HepG2 (cell line): ENCODE results near the gene AMZ2. TPM values are rescaled to one million over a fixed set of nuclear protein-coding genes. Genes with fewer than 3 reads are reported as not detected.
A peak's percentile ranks its signal among the peaks of the same experiment; 100 is the strongest.

Experiments used
- E2F2 ChIP-seq: sonication (generic); formaldehyde crosslinking; IDR thresholded peaks from 2 replicates; pipeline ENCODE4 v1.4.0; 2020; ENCODE audit warnings: missing genetic modification reagents, borderline replicate concordance
- MTA1 ChIP-seq: sonication (generic); formaldehyde crosslinking; IDR thresholded peaks from 2 replicates; pipeline ENCODE4 v1.4.0; 2020; ENCODE audit warnings: missing genetic modification reagents, mild to moderate bottlenecking, borderline replicate concordance
- NRL ChIP-seq: sonication (generic); formaldehyde crosslinking; IDR thresholded peaks from 2 replicates; pipeline ENCODE4 v1.5.0; 2020; ENCODE audit warnings: missing genetic modification reagents, mild to moderate bottlenecking, moderate library complexity, borderline replicate concordance
- PHF21A ChIP-seq: sonication (generic); formaldehyde crosslinking; IDR thresholded peaks from 2 replicates; pipeline ENCODE4 v1.5.0; 2020; ENCODE audit warnings: mild to moderate bottlenecking, missing genetic modification reagents
- PRDM15 ChIP-seq: sonication (generic); formaldehyde crosslinking; IDR thresholded peaks from 2 replicates; pipeline ENCODE4 v1.4.0; 2020; ENCODE audit warnings: missing genetic modification reagents
- ZBTB39 ChIP-seq: sonication (generic); formaldehyde crosslinking; IDR thresholded peaks from 2 replicates; pipeline ENCODE4 v1.5.0; 2020; ENCODE audit warnings: missing genetic modification reagents
- ZNF18 ChIP-seq: sonication (generic); formaldehyde crosslinking; IDR thresholded peaks from 2 replicates; pipeline ENCODE4 v1.8.0; 2022; ENCODE audit warnings: mild to moderate bottlenecking, missing genetic modification reagents; ENCODE audit not compliant: insufficient replicate concordance
- ZNF232 ChIP-seq: sonication (generic); formaldehyde crosslinking; IDR thresholded peaks from 2 replicates; pipeline ENCODE4 v1.4.0; 2020; ENCODE audit warnings: missing genetic modification reagents, borderline replicate concordance
- ZNF292 ChIP-seq: sonication (generic); formaldehyde crosslinking; IDR thresholded peaks from 2 replicates; pipeline ENCODE4 v1.8.1; 2022; ENCODE audit warnings: mild to moderate bottlenecking, low read depth, missing genetic modification reagents, borderline replicate concordance
- ZNF34 ChIP-seq: sonication (generic); formaldehyde crosslinking; IDR thresholded peaks from 2 replicates; pipeline ENCODE4 v1.4.0; 2020; ENCODE audit warnings: mild to moderate bottlenecking, missing genetic modification reagents, borderline replicate concordance
- ZNF513 ChIP-seq: sonication (generic); formaldehyde crosslinking; conservative IDR thresholded peaks from 2 replicates; pipeline ENCODE4 v1.5.0; 2020; ENCODE audit warnings: missing genetic modification reagents
- ZNF660 ChIP-seq: sonication (generic); formaldehyde crosslinking; IDR thresholded peaks from 2 replicates; pipeline ENCODE4 v1.5.1; 2020; ENCODE audit warnings: mild to moderate bottlenecking, low read depth, missing genetic modification reagents, borderline replicate concordance
- ZNF761 ChIP-seq: sonication (generic); formaldehyde crosslinking; conservative IDR thresholded peaks from 2 replicates; pipeline ENCODE4 v1.4.0; 2020; ENCODE audit warnings: mild to moderate bottlenecking, missing genetic modification reagents
- ZNF776 ChIP-seq: sonication (generic); formaldehyde crosslinking; IDR thresholded peaks from 2 replicates; pipeline ENCODE4 v1.4.0; 2020; ENCODE audit warnings: mild to moderate bottlenecking, missing genetic modification reagents
- ZNF800 ChIP-seq: sonication (generic); formaldehyde crosslinking; IDR thresholded peaks from 2 replicates; pipeline ENCODE4 v1.4.0; 2020; ENCODE audit warnings: missing genetic modification reagents
- polyA plus RNA-seq, 8 experiments: library from polyadenylated mRNA; depleted of rRNA in 3 of 8; stranded (reverse) in 7 of 8; unstranded in 1 of 8; fragments of >200 nt; fragmentation: Illumina TruSeq in 4 of 8; extraction: Trizol in 4 of 8; gene quantifications; 2 replicates each; pipeline versions ENCODE4 v1.2.1 to v1.2.3, GENCODE V29; 2011 to 2016; ENCODE audit warnings: low read depth in 4 of 8, missing spikeins in 1 of 8, mixed read lengths in 1 of 8; ENCODE audit not compliant: insufficient read depth in 1 of 8
- total RNA-seq, 5 experiments: library from RNA; depleted of rRNA; stranded (reverse); fragments of >200 nt; fragmentation: Illumina TruSeq; extraction: Trizol; gene quantifications; 2 replicates each; pipeline ENCODE4 v1.2.3, GENCODE V29; 2016; ENCODE audit warnings: low read depth in 1 of 5

AMZ2 gene
- total and polyA plus RNA-seq, 2 of the 13 experiments (the other 11 are each of a cell fraction or from before 2014, with no cell fraction given): 86.9 to 90.2 TPM

- TF ChIP-seq ZNF513 (0 out of 2 replicates have a peak, but pooled peaks have one; percentile 34), E2F2 (0 out of 2 replicates have a peak, but pooled peaks have one; percentile 66), ZNF18 (CRISPR knock-in tag) (no peak), ZNF761 (no peak), MTA1 (CRISPR knock-in tag) (no peak), PHF21A (CRISPR knock-in tag) (0 out of 2 replicates have a peak, but pooled peaks have one; percentile 11), ZNF776 (CRISPR knock-in tag) (no peak), ZNF232 (peak; percentile 72; the same call in 1 of the 2 replicates), ZNF292 (CRISPR knock-in tag) (no peak), ZNF34 (no peak), ZBTB39 (CRISPR knock-in tag) (0 out of 2 replicates have a peak, but pooled peaks have one; percentile 2), NRL (CRISPR knock-in tag) (peak; percentile 95; the same call in 1 of the 2 replicates), ZNF800 (no peak; the same call in 1 of the 2 replicates), PRDM15 (0 out of 2 replicates have a peak, but pooled peaks have one; percentile 35), ZNF660 (no peak; the same call in 1 of the 2 replicates)
Observed at GRCh38 chr17:68248199-68248825, 469 bp downstream of the AMZ2 start (continued).
